NCI-H187 (cell line): ENCODE data around the gene MED29.

Experiments used
- DNase-seq, 2 experiments: peaks; one replicate each; lab custom pipeline; 2025; lab: John Stamatoyannopoulos, UW

Gene MED29

DNA sequence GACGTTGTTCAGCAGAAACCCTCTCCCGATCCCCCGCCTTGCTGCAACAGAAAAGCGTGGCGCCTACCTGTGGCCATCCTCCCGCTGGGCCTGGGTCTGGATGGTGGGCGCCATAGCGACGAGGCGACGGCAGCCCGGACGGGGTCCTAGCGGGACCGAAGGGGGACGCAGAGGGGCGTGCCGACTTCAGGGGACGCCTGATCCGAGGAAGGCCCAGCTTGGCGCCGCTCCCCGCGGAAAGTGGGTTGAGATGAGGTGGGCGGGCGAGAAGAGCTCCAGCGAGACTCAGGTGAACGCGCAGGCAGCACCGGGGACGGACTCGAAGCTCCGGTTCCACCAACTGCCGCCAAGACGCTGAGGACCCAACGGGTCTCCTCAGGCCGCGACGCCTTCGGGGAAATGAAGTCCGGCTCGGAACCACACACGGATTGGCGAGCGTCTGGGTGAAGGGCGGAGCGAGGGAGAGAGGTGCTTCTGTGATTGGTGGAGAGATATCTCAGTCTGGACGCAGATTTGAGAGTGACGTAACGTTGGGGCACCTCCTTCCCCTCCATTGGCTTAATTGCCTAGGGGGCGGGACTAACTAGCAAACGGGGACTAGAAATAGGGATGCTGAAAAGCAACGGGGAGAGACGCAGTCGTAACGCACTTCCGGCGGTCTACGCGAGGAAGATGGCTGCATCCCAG lies at the start of gene MED29, which contains the start of gene PAF1:
MED29 (plus strand) TSS at position 628 of the 687 bp plus-strand sequence; CDS start at position 673, 45 bp downstream.
PAF1 (minus strand) TSS at position 356 of the 687 bp plus-strand sequence; CDS start at position 114, 242 bp downstream.
- peak; percentile 97 to 100 for DNase-seq

GRCh38 chr19:39341719-39342604 lies 49.2 kb upstream of the MED29 start, which contains the start of gene SAMD4B:
SAMD4B (plus strand) TSS chr19:39342421; CDS start chr19:39356894, 14,473 bp downstream.
- peak; percentile 95 to 99 for DNase-seq

GRCh38 chr19:39342647-39343305 lies 48.4 kb upstream of the MED29 start:
- DNase-seq: no peak

DNA sequence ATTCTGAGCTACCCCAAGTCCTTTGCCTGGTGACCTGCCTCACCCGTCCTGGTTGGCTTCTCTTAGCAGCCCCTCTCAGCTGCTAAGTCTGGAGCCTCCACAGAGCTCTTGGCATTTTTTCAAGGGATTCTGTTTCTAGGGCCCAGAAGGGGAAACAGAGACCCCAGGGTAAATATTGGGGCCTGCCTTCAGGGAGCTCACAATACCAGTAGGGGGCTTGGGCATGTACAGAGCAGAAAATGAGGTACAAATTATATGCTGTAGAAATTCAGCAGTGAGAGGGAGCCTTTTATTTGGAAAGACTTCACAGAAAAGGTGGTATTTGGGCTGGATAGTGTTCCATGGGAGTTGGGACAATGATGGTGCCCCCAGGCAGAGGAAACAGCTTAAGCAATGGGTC lies 45.2 kb upstream of the MED29 start:
- DNase-seq: no peak

- no peak for DNase-seq
Measured at GRCh38 chr19:39347332-39348164, 43.6 kb upstream of the MED29 start.

GRCh38 chr19:39349326-39349725 lies 41.9 kb upstream of the MED29 start:
- no peak for DNase-seq

- no peak for DNase-seq
Measured at GRCh38 chr19:39350156-39350555, 41.0 kb upstream of the MED29 start.

GRCh38 chr19:39351537-39352064 lies 39.6 kb upstream of the MED29 start:
- DNase-seq: no peak

GRCh38 chr19:39352381-39353255 lies 38.6 kb upstream of the MED29 start:
- DNase-seq: no peak

DNA sequence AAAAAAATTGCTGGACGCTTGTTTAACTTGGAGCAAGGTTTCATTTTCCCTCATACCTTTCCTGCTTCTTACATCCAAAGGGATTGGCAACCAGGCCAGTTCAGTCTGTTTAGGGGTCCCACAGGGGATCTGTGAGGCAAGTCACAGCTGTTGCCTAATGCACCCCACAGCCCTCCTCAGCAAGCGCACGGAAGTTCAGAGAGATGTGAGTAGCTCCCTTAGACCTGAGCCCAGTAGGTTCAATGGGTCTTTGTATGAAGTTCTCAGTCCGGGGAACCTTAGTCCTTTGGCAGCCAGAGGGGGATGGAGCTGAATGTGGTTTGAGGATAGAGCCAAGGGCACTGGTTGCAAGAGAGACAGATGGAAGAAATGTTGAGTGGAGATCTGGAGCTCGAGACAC lies 35.9 kb upstream of the MED29 start:
- no peak for DNase-seq

- DNase-seq: no peak
Measured at GRCh38 chr19:39356073-39356472, 35.1 kb upstream of the MED29 start.

DNA sequence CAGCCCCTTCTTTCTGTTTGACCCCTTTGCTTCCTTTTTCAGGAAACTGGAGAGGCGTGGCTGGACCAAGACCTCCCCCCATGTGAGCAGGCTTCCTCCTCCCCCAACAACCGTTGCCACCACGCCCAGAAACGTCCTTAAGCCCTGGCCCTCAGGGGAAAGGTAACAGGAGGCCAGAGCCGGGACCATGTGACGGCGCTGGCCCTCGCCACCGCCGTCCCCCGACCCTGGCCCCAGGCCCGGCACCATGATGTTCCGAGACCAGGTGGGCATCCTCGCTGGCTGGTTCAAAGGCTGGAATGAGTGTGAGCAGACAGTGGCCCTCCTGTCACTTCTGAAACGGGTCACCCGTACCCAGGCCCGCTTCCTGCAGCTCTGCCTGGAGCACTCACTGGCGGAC lies 34.5 kb upstream of the MED29 start:
- no peak for DNase-seq

DNA sequence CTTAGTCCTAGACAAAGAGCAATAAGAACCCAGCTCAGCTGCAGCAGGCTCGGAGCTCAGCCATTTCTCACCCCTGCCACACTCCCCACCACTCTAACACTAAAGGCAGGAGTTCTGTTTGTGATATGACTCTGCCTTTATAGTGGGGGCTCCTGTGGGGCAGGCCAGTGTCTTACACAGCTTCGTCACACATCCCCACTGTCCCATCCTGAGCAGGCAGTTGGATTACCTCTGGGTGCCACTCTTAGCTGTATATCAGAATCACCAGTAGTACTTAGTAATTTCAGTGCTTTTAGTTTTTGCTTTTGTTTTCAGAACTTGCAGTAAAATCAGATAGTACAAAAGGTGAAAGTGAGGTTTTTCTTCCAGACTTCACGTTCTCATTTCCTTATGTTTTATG lies 32.2 kb upstream of the MED29 start:
- DNase-seq: no peak

DNA sequence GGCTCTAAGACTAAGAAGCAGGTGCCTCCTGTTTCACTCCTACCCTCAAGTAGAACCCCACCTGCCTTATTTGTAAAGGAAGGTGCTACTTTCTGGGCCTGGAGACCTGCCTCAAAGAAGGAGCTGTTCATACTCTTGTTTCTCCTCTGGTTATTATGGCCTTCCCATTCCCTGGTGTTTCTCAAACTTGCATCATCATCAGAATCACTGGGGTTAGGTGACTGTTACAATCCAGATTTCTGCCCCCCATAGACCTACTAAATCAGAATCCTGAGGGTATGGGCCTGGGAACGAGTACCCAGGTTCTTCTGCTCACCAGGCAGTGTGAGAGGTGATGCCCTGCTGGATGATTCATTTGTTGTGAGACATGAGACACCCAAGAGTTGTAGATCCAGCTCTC lies 30.6 kb upstream of the MED29 start:
- DNase-seq: no peak

- no peak for DNase-seq
Measured at GRCh38 chr19:39362682-39363657, 28.2 kb upstream of the MED29 start.

DNA sequence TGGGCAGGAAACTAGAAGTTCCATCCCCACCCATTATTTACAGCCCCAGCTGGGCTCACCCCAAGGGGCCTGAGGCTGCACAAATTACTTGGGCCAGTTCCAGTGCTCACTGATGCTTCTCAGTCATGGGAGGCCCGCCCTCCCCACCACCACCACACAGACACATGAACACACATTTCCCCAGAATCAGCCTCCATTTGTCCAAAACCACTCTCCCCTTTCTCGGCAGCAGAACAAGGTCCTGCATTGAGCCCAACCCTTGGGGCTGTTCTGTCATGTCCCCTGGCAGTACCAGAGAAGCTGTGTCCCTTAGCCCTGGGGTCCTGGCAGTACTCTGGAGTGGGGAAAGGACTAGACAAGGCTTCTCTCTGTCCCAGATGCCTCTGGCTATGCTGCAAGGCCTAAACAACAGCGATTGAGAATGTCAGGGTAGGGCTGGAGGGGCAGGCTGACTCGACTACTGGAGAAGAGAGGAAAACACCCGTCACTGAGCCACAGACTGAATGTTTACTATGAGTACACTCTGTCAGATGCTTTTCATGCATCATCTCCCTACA lies 27.2 kb upstream of the MED29 start:
- no peak for DNase-seq

DNA sequence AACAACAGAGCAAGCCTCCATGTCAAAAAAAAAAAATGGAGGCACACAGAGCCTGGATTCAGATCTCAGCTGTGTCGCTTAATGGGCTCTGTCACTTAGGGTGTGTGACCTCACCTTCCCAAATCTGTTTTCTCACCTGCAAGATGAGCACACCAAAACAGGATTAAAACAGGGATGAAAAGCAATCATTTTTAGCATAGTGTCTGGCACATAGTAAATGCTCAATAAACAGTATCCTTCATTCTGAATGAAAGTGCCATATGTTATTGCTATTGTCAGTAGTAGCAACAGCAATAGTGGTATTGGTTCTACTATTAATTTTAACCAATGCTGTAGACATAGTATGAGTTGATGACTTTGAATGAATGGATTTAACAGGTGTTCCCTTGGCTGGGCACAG lies 25.6 kb upstream of the MED29 start:
- DNase-seq: no peak

DNA sequence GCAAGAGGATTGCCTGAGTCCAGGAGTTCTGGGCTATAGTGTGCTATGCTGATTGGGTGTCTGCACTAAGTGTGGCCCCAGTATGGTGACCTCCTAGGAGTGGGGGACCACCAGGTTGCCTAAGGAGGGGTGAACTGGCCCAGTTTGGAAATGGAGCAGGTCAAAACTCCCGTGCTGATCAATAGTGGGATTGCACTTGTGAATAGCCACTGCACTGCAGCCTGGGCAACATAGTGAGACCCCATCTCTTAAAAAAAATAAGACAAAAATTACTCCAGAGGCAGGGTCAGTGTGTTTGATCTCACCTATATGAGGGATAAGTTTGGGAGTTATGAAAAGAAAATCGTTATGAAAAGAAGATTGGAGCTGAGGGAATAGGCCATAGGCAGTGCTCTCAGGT lies 22.0 kb upstream of the MED29 start:
- no peak for DNase-seq

- DNase-seq: no peak
Measured at GRCh38 chr19:39370735-39371134, 20.4 kb upstream of the MED29 start.
